Measurements from ENCODE around the gene DRGX.

DRGX gene

DNA sequence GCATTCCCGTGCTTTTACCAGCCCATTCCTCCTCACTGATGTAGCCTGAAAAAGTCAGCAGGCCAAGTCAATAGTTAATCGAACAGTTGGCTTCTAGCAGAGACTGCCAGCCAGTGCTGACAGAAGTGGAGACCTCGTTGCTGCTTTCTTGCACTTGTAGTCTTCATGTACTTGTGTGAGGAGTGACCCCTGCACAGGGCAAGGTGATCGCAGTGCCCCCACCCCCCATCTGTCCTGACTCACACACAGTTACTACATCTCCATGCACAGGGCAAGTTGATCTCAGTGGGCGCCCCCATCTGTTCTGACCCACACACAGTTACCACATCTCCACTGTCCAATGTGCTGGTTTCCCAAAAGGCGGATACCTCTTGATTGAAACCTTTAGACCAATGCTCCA, 62.7 kb downstream of the DRGX start:
- DNase-seq: no peak

DNA sequence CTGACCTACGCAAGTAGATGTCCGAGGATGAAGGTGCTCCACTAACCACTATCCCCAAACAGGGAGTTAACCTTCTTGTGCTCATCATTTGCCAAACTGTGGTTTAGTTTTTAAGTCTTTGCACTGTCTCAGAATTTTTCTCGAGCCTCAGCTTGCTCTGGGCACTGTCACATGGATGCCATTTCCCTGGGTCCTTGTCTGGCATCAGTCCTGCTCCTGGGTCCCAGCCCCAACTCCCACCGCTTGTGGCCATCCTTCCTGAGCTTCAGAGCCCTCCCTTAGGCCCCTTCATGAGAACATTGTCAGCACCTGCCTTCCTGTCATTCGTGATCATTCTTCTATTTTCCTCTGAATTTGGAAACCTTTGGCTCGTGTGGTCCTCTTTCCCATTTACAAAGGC, 63.1 kb downstream of the DRGX start:
- no peak for DNase-seq

DNA sequence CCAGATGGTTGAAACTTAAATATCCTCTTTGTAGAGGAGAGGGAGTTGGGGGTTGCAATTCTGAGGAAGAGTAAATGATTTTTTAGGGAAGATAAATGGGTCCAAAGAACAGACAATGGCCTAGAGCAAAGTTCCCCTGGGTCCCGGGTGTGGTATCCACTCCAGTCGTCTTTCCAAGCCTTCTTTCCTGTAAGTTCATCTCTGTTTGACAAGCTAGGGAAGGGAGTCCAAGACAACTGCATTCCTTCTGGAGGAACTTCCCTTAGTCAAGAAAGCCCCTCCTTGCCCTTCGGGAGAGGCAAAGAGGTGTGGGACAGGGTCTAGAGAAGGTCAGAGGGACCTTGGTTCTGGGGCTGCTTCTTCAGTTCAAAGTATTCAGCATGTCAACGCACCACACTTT, 63.6 kb downstream of the DRGX start:
- DNase-seq: no peak

DNA sequence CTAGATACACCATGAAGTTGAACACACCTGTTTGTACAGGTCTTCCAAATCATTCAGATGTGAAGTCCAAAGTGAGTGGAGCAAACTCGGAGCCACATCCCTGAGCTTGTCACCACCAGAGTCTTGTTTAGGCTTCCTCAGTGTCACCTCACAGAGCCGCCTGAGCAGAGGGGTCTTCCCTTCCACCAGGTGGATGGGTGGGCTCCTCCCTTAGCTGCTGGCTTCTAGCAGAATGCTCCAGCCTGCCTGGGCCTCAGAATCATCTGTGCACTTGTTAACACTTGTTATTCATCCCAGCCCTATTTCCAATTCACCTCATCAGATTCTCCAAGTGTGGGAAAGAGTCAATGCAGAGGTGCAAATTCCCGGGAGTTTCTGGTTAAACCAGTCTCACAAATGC, 64.5 kb downstream of the DRGX start:
- no peak for DNase-seq

DNA sequence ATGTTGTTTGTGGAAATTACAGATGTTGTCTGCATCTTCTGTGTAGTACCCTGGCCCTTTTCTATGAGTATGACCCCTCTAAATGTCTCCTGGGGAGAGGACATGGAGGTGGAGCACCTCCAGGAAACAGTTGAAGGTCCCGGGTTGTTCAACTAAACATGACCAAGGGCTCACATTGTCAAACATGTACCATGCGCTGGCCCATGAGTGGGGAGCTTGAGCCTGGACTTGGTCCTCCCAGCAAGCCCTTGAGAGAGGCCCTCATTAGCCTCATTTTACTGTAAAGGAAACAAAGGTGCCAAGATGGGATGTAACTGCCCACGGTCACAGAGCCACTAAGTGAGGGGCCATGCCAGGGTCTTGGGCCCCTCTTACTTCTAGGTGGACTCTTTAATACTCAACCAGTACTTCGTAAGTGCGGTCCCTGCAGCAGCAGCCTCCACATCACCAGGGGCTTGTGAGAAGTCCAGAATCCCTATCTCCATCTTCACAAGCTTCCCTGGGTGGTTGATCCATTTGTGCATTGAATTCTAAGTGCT, 65.7 kb downstream of the DRGX start:
- no peak for DNase-seq

DNA sequence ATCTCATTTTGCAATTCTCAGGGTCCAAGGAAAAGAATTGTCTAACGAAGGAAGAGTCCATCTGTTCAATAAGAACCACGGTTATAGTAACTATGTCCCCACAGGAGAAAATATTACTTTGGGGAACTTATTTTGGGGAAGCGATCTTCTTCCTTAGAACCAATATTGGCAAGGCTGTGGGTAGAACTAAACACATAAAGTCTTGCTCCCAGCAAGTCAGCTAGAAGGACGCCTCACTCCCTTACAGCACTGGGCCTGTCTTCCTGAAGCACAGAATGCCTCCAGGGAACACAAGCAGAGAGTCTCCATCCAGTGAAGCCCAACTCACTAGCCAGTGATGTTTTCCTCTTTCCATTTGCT, 66.8 kb downstream of the DRGX start:
- no peak for DNase-seq

DNA sequence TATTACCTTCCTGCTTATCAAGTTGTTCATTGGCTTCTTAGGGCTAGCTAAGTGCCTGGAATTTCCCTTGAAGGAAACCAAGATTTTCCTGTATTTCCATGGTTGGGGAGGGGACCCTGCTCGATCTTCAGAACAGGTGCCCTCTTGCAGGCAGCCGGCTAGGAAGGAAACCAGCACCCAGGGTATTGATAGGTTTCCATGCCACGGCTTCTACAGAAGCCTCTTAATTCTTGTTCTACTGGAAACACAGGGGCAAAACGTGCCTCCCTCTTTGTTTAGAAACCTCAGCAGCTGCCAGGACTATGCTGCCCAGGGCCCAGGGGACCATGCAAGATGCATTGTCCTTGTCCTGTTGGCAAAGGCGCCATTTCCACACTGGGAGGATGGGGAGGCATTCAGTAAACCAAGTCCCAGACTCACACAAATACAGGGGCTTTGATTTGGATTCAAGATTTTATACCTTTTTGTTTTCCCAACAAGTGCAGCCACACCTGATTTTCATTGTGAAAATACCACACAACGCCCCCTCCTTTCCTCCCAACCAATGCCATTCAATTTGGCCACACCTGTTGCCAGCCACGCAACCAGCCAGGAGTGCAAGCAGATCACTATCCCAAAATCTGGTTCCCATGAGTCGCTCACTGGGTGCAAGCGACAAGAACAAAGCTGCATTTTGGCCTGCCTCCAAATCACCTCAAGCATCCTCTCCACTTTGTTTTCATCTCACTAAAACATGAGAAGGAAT, 67.3 kb downstream of the DRGX start:
- DNase-seq: no peak

DNA sequence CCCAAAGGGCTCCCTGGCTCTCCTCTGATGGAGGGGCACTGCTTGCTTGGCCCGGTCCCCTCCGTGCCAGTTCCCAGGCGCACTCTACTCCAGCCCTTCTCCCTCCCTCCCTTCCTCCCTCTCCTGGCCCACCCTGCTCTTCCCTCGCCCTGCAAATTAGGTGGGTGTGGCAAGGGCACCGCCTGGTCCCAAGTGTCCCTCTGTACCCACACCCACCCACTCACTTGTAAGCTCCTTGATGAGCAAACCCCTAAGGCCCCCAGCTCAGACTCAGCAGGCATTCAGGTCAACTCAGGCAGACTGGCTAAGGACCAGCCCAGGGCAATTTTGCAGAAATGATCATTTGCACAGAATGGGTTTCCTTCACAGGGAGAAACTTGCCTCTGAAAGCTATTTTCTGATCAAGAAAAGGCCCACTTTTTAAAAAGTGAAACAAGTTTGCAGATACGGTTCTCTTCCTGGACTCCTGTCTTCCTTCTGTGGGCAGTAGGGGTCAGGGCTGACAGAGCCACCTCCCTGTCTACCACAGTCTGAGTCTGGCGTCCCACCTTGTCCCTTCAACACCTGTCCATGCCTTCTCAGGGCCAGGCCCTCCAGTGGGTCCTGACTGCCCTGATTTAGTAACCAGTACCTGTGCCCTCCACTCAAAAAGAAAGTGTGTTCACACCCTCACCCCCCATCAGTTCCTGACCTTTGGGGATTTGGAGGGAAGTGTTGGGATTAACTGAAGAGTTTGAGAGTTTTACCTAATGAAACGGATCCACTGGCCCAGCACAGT, 68.7 kb downstream of the DRGX start:
- DNase-seq: no peak

DNA sequence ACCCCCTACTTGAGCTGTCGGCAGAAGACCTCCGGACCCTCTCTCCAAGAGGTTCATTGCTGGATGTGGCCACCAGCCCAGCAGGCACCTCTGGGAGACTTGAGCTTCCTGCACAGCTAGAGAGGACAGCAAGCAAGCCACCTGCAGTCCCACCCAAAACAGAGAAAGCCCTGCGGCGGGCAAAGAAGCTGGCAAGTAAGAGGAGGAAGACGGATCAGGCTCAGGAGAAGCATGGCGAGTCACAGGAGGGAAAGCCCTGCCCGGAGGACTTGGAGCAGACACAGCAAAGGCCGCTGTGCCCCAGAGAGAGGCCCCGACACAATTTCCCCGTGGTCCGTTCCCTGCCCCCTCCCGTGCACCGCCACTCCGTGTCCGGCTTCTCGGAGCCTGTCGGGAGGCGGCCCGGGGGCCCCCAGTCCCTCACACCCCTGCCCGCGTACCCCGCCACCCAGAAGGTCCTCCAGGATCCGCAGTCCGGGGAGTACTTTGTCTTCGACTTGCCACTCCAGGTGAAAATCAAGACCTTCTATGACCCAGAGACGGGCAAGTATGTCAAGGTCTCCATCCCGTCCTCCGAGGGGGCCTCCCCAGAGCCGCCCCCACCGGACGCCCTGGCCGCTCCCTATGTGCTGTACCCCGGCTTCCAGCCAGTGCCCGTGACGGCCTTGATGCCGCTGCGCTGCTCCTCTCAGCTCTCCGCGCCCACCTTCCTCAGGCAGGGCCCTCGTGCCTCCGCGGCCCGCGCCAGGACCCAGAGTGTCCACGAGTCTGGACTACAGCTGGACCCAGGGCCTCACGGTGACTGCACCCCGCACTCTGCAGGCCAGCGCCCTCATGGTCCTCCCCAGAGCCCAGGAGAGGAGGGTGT, 69.7 kb downstream of the DRGX start:
- DNase-seq: no peak

DNA sequence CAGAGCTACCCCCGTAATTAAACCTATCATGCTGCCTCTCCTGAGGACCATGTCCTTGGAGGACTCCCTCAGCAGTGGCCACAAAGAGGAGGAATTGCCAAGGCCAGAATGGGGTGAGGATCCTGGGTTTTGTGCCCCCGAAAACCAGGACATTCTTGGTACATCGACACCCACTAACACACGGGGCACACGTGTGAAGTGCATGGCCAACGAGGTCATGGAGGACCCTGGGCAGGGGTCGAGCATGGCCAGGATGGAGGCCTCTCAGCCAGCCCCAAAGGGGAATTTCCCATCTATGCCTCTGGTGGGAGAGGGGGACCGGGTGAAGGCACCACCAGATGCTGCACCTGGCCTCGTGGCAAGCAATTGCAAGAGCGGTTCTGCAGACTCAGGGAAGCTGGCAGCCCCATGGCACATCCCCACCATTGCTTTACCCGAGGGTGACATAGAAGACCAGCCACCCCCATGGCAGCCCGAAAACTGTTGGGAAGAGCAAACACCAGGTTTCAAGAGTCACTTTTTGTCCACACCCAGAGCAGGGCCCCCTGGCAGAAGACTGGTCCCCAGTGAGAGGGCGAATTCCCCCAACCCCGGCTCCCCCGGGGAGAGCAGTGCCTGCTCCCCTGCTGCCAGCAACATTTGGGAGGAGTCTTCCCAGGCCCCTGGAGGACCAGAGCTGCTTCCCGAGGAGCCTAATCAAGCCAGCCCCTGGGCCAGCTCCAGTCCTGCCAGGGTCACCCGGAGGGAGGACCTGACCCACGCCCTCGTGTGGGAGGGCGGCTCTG, 70.6 kb downstream of the DRGX start:
- DNase-seq: no peak

DNA sequence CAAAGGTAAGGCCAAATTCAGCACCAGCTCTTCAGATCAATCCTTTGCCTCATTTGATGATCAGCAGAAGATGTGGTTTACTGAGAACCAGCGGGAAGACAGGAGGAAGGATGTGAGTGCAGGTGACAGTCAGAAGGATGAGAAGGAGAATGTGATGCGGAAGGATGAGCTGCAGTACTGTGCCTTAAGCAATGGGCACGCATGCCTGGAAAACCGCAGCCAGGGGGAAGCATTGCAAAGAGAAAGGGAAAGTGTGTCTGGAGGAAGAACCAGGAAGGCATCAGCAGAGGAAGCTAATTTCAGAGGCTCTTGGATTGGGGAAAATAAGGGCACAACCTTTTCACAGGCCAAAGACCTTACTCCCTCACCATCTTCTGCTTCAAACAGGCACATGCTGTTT, 71.2 kb downstream of the DRGX start:
- DNase-seq: no peak

DNA sequence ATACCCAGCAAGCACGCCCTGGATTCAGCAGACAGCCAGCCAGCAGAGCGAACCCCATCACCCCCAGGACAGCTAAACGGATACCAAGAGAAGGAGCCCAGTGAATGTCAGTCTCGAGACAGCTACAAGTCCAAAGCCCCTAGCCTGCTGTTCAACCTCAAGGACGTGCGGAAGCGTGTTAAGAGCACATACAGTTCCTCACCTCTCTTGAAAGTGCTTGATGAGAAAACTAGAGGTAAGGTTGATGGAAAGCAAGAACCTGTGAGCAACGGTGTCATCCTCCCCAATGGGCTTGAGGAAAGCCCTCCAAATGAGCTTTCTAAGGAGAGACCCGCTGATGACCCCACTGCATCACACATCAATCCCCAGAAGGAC, 72.0 kb downstream of the DRGX start:
- no peak for DNase-seq

DNA sequence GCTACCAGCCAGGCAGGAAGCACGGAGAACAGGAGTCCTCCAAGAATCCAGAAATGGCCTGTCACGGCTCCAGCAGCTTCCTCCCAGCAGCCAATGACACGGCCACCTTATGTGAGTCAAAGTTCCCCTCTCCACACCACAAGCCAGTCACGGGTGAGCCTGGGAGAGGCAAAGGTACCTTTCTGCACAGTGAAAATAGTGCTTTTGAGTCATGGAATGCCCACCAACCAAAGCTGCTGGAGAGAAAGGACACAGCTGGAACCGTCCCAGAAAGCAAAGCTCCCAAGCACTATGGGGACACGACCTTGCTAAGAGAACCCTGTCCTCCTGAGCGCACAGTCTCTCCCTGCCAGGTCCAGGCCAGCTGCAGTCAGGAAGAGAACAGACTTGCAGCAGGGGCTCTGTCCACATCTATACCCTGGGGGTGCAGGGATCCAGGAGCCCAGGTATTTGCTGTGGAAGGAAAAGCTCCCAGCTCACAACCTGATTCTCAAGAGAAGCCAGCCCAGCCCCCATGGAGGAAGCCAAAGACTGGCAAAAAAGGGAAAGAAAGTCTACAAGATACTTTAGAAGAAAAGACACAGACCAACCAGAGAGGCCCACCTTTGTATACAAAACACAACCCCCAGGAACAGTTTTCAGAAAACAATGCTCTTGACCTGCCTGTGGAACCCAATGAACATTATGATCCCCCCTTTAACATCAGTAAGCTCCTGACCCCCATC, 72.6 kb downstream of the DRGX start:
- DNase-seq: no peak

DNA sequence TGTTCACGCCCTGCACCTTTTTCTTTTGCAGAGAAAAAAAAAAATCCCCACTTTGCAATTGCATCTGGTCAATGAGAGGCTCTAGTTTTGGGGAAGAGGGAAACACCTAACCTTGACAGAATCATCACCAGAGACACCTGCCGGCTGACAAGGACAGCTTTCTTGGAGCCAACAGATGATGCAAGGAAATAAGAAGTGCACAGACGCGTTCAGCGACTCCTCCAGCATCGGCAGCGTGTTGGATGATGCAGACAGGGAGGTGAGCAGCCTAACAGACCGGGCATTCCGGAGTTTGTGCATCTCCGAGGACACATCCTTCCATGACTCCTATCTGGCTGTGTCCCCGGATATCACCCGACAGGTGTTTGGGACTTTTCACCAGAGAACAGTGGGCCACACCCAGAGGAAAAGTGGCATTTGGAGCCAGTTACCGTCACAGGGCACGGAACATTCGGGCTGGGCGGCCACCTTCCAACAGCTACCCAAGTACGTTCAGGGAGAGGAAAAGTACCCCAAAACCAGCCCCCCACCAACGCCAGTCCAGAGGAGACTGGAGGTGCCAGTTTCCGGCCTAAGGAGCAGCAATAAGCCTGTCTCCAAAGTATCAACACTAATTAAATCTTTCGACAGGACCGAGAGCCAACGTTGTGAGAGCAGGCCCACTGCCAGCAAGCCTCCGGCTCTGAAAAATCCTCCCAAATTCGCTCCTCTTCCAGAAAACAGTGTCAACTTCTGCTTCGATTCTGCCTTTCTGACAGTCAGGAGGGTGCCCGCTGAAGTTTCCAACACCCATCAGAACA, 73.3 kb downstream of the DRGX start:
- DNase-seq: no peak

DNA sequence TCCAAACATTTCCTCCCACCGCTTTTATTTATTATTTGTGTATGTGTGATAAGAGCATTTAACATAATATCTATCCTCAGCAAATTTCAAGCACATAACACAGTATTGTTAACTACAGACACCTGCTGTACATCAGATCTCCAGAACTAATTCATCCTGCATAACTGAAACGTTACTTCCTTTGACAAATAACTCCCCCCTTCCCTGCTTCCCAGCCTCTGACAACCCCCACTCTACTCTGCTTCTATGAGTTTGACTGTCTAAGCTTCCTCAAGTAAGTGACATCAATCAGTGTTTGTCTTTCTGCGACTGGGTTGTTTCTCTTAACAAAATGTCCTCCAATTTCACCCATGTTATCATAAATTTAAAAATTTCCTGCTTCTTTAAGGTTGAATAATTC, 74.9 kb downstream of the DRGX start:
- DNase-seq: no peak

DNA sequence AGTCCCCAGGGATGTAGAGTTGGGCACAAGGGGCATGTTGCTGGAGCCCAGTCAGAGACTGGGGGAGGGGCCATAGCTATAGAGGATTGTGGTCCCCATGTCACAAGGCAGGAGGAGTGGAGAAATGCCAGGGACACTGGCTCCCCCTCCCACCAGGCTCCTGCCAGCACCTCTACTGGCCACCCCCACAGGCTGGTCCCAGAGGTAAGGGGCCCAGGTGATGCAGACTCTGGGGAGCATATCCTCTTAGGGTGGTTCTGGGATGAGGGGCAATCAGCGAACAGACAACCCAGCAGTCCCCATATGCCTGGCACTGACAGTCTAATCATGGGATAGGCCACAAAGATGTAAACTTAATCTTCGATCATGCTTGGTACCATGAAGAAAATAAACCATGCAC, 75.7 kb downstream of the DRGX start:
- no peak for DNase-seq

DNA sequence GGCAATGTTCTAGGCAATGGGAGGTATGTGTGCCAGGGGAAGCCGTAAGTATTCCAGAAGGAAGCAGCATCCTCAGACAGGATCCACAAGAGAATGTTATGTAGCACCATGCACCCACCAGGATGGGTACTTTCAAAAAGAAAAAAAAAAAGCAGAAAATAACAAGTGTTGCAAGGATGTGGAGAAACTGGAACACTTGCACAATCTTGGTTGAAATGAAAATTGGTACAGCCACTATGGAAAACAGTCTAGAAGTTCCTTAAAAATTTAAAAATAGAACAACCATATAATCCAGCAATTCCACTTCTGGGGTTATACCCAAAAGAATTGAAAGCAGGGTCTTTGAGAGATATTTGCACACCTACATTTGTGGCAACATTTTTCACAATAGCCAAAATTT, 76.7 kb downstream of the DRGX start:
- no peak for DNase-seq

DNA sequence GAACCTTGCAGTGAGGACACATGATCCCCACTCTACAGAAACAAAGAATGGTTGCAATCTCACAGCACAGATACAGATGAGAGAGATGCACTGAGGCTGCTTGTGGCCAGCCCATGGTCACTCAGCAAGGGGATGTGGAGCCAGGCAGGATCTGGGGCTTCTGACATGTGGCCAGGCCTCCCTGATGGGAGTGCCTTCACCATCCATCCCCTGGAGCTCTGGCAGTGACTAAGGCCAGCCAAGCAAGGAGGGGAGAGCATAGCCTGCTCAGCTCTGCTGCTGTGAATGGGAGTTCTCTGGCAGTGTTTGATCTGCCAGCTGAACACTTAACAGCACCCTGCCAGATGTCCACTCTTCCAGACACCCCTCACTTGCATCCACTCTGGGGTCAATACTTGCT, 77.1 kb downstream of the DRGX start:
- no peak for DNase-seq

DNA sequence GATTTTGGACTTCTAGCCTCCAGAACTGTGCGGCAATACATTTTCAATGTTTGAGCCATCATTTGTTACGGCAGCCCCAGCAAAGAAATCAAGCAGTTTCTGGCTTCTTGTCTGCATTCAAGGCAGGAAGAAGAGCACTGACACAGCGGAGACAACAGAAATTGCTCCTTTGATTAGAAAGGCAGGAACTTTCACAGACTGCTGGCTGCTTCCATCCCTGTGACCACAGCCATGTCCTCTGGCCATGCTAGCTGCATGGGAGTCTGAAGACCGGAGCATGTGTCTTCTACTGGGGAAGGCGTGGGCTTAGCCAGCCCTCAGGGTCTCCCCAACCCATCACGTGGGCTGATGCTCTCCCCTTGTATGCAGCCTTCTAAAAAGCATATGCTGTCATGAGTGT, 77.9 kb downstream of the DRGX start:
- no peak for DNase-seq

DNA sequence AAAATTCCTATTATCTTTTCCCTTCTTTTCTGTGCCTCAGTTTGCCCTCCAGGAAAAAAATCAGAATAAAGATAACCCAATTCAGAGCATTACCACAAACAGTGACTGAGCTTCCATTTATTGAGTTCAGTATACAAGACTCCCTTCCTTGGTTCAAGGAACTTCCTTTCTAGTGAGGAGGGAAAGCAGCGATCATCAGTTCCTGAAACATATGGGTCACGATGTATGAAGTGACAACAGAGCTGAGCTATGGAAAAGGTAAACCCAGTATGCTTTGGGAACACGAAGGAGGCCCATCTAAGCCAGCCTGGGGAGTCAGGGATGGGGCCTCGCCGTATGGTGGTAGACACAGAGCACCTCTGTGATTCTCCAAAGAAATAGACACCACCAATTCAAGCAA, 81.1 kb downstream of the DRGX start:
- no peak for DNase-seq
